ENCODE results near the gene SYT2.

GRCh38 chr1:202733251-202733650, 23.0 kb upstream of the SYT2 start:
- TF ChIP-seq POLR2A (IDR thresholded peaks at IDR 0.05): no peak
- TF ChIP-seq CTCF (IDR thresholded peaks at IDR 0.05): no peak

Data from Peyer's patch (tissue), 4 donors.